CD14-positive monocyte (primary cell): ENCODE results near the gene PPM1H. TPM values are rescaled to one million over a fixed set of nuclear protein-coding genes. Genes with fewer than 3 reads are reported as not detected.

Source experiments
- DNase-seq, 3 donors: peaks; one replicate each; pipeline ENCODE4 v3.0.0-alpha.2; 2011 to 2022
- H2AFZ ChIP-seq: 2 replicates; pipeline ENCODE4 v1.6.0; 2012; ENCODE audit warnings: mild to moderate bottlenecking, low read depth, low read length, inconsistent platforms; ENCODE audit not compliant: insufficient read depth, poor library complexity, severe bottlenecking
- H3K27ac ChIP-seq, 2 donors: 1 replicate in 1 of 2; 2 replicates in 1 of 2; pipeline ENCODE4 v1.5.1; 2012 to 2013; ENCODE audit warnings: low read length in 2 of 2, control low read depth in 1 of 2, inconsistent platforms in 1 of 2, low read depth in 1 of 2, mild to moderate bottlenecking in 1 of 2
- H3K27me3 ChIP-seq, 2 donors: one replicate each; pipeline versions ENCODE4 v1.6.0 to v1.6.1; 2011 to 2013; ENCODE audit warnings: low read length in 2 of 2; ENCODE audit not compliant: control insufficient read depth in 2 of 2, insufficient read depth in 2 of 2
- H3K36me3 ChIP-seq, 2 donors: replicated peaks in 1 of 2; 1 replicate in 1 of 2; 2 replicates in 1 of 2; pipeline versions ENCODE4 v1.5.1 to v1.6.1; 2012 to 2013; ENCODE audit warnings: low read length in 2 of 2, control low read depth in 1 of 2, inconsistent platforms in 1 of 2, mild to moderate bottlenecking in 1 of 2; ENCODE audit not compliant: insufficient read depth in 2 of 2, control insufficient read depth in 1 of 2
- H3K4me1 ChIP-seq, 2 donors: 1 replicate in 1 of 2; 2 replicates in 1 of 2; pipeline versions ENCODE4 v1.5.1 to v1.6.1; 2012 to 2013; ENCODE audit warnings: low read length in 2 of 2, control low read depth in 1 of 2, inconsistent platforms in 1 of 2, mild to moderate bottlenecking in 1 of 2, moderate library complexity in 1 of 2; ENCODE audit not compliant: insufficient read depth in 2 of 2, control insufficient read depth in 1 of 2
- H3K4me2 ChIP-seq: replicated peaks from 2 replicates; pipeline ENCODE3; 2012; ENCODE audit warnings: low read length, moderate library complexity, mild to moderate bottlenecking; ENCODE audit not compliant: poor library complexity, severe bottlenecking; ENCODE audit errors: extremely low read depth
- H3K4me3 ChIP-seq, 3 experiments: fragments of 200-600 bp in 1 of 3; sonication (generic) in 1 of 3; replicated peaks in 1 of 3; 1 replicate in 2 of 3; 2 replicates in 1 of 3; pipeline ENCODE4 v1.5.1; 2011 to 2013; ENCODE audit warnings: low read length in 3 of 3, mild to moderate bottlenecking in 3 of 3, control low read depth in 2 of 3, low read depth in 2 of 3, inconsistent platforms in 1 of 3, moderate library complexity in 1 of 3
- H3K79me2 ChIP-seq: 2 replicates; pipeline ENCODE4 v1.6.0; 2012; ENCODE audit warnings: mild to moderate bottlenecking, control low read depth, inconsistent platforms, low read length, moderate library complexity; ENCODE audit not compliant: insufficient read depth
- H3K9ac ChIP-seq: 2 replicates; pipeline ENCODE4 v1.6.0; 2017; ENCODE audit warnings: low read length, mild to moderate bottlenecking; ENCODE audit not compliant: insufficient read depth, poor library complexity, severe bottlenecking
- H3K9me3 ChIP-seq, 2 donors: replicated peaks in 1 of 2; 1 replicate in 1 of 2; 2 replicates in 1 of 2; pipeline versions ENCODE4 v1.5.1 to v1.6.1; 2012 to 2013; ENCODE audit warnings: low read length in 2 of 2, control low read depth in 1 of 2; ENCODE audit not compliant: control insufficient read depth in 1 of 2, insufficient read depth in 1 of 2
- H4K20me1 ChIP-seq: 2 replicates; pipeline ENCODE4 v1.6.0; 2012; ENCODE audit warnings: mild to moderate bottlenecking, low read length, control low read depth, moderate library complexity; ENCODE audit not compliant: insufficient read depth
- H3K27ac Mint-ChIP-seq, 7 donors: one replicate each; pipeline ENCODE4 v1.8.0; 2020; ENCODE audit warnings: mild to moderate bottlenecking in 7 of 7, mixed read lengths in 7 of 7, moderate library complexity in 6 of 7, inconsistent platforms in 2 of 7
- H3K27me3 Mint-ChIP-seq, 3 donors: one replicate each; pipeline ENCODE4 v1.8.0; 2021 to 2022; ENCODE audit warnings: low read depth in 3 of 3, mild to moderate bottlenecking in 3 of 3, mixed read lengths in 3 of 3, moderate library complexity in 3 of 3, inconsistent platforms in 1 of 3
- H3K36me3 Mint-ChIP-seq, 2 donors: one replicate each; pipeline ENCODE4 v1.8.0; 2020; ENCODE audit warnings: mixed read lengths in 2 of 2, inconsistent platforms in 1 of 2, mild to moderate bottlenecking in 1 of 2
- H3K4me1 Mint-ChIP-seq: one replicate; pipeline ENCODE4 v1.8.0; 2020; ENCODE audit warnings: mild to moderate bottlenecking, mixed read lengths
- H3K4me3 Mint-ChIP-seq, 2 donors: one replicate each; pipeline ENCODE4 v1.8.0; 2020; ENCODE audit warnings: mild to moderate bottlenecking in 2 of 2, mixed read lengths in 2 of 2, moderate library complexity in 1 of 2
- H3K9me3 Mint-ChIP-seq, 7 donors: one replicate each; pipeline ENCODE4 v1.8.0; 2020 to 2022; ENCODE audit warnings: mixed read lengths in 7 of 7, mild to moderate bottlenecking in 6 of 7, moderate library complexity in 6 of 7, inconsistent platforms in 2 of 7
- WGBS: methylation state at CpG from one replicate; pipeline ENCODE4 v1.1.5; 2013; ENCODE audit warnings: missing lambda C conversion rate; ENCODE audit not compliant: insufficient coverage; 5-methylcytosine and 5-hydroxymethylcytosine counted together
- intact Hi-C, 2 donors: fragments of 100-400 bp; cut with micrococcal nuclease; formaldehyde crosslinking; loops; one replicate each; pipeline versions ENCODE4 v1.15.0 to v1.15.1; 2023
- polyA plus RNA-seq, 3 donors: library from polyadenylated mRNA; depleted of rRNA in 1 of 3; unstranded in 2 of 3; stranded (reverse) in 1 of 3; fragments of 300-500 nt in 2 of 3; fragments of >200 nt in 1 of 3; fragmentation: Illumina TruSeq in 2 of 3; gene quantifications; 1 replicate in 2 of 3; 2 replicates in 1 of 3; pipeline ENCODE4 v1.2.3, GENCODE V29; 2012 to 2021
- TF ChIP-seq, protein P1 (sequence below): fragments of 200-600 bp; IDR thresholded peaks from one replicate; pipeline ENCODE4 v1.8.0; 2022; ENCODE audit warnings: antibody characterized with exemption, mild to moderate bottlenecking

PPM1H gene
- polyA plus RNA-seq, 3 donors = 1.5 to 2.8 (median 1.9) TPM

DNA sequence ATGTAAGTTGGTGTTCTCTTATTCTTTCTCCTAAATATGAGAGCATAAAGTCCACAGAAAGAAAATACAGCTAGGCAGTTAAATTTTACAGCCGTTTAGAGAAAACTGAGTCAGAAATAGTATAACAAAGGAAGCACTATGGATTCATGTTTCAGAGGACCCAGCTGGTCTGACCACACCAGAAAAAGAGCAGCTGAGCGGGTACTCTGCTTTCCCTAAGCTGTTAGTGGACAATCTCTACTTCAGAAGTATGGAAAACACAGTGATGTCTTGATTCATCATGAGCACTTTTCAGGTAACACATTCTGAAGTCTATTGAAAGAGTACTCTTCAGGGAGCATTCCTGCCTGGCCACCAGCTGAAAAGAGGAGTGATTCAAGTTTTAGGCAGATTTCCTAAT, 12.4 kb downstream of the PPM1H start:
- no peak overlapping the region for H3K4me2 ChIP-seq
- H3K36me3 ChIP-seq = no peaks in the 10 kb centered on the region
- no peak for DNase-seq
- H2AFZ ChIP-seq = no peak overlapping the region
- intact Hi-C loops = no loop called here
- no peaks in the 10 kb centered on the region for H3K4me1 ChIP-seq
- Mint-ChIP-seq H3K9me3 (no peaks in the 10 kb centered on the region), H3K27me3 (no peaks in the 10 kb centered on the region), H3K4me3 (no peak overlapping the region), H3K36me3 (peaks cover 0 to 3% of the 10 kb centered on the region in 2 donors), H3K27ac (no peak overlapping the region), H3K4me1 (peaks cover 8% of the 10 kb centered on the region)
- no peak overlapping the region for H3K27ac ChIP-seq
- H3K9me3 ChIP-seq = no peaks in the 10 kb centered on the region
- no CpG with 5 or more reads among the region's 2 CpGs for WGBS
- H3K79me2 ChIP-seq = no peaks in the 10 kb centered on the region
- no peaks in the 10 kb centered on the region for H4K20me1 ChIP-seq
- H3K9ac ChIP-seq = no peak overlapping the region
- TF ChIP-seq, protein P1, sequence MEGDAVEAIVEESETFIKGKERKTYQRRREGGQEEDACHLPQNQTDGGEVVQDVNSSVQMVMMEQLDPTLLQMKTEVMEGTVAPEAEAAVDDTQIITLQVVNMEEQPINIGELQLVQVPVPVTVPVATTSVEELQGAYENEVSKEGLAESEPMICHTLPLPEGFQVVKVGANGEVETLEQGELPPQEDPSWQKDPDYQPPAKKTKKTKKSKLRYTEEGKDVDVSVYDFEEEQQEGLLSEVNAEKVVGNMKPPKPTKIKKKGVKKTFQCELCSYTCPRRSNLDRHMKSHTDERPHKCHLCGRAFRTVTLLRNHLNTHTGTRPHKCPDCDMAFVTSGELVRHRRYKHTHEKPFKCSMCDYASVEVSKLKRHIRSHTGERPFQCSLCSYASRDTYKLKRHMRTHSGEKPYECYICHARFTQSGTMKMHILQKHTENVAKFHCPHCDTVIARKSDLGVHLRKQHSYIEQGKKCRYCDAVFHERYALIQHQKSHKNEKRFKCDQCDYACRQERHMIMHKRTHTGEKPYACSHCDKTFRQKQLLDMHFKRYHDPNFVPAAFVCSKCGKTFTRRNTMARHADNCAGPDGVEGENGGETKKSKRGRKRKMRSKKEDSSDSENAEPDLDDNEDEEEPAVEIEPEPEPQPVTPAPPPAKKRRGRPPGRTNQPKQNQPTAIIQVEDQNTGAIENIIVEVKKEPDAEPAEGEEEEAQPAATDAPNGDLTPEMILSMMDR = no peak
- no peaks in the 10 kb centered on the region for H3K27me3 ChIP-seq
- no peak overlapping the region for H3K4me3 ChIP-seq

GRCh38 chr12:62919838-62920237, 15.1 kb downstream of the PPM1H start:
- no peak overlapping the region for H3K9ac ChIP-seq
- no peaks in the 10 kb centered on the region for H3K27me3 Mint-ChIP-seq
- DNase-seq = no peak
- H3K79me2 ChIP-seq = no peaks in the 10 kb centered on the region
- peaks cover 3% of the 10 kb centered on the region in 2 donors for H3K36me3 Mint-ChIP-seq
- no peaks in the 10 kb centered on the region for H4K20me1 ChIP-seq
- TF ChIP-seq, protein P1 = no peak
- H3K4me3 Mint-ChIP-seq = no peak overlapping the region
- H3K4me1 Mint-ChIP-seq = peaks cover 13% of the 10 kb centered on the region
- H3K9me3 ChIP-seq = no peaks in the 10 kb centered on the region
- WGBS = no CpG with 5 or more reads among the region's 2 CpGs
- no peak overlapping the region for H3K4me2 ChIP-seq
- intact Hi-C loops = no loop called here
- no peaks in the 10 kb centered on the region for H3K27me3 ChIP-seq
- H3K9me3 Mint-ChIP-seq = no peaks in the 10 kb centered on the region
- H3K27ac ChIP-seq = no peak overlapping the region
- no peak overlapping the region for H3K4me3 ChIP-seq
- no peak overlapping the region for H2AFZ ChIP-seq
- H3K27ac Mint-ChIP-seq = peak overlapping the region in 1 of 7 donors; percentile 54
- H3K36me3 ChIP-seq = no peaks in the 10 kb centered on the region
- H3K4me1 ChIP-seq = peaks cover 6% of the 10 kb centered on the region in 2 donors
